ENCODE results near the gene CCDC181.

The CCDC181 gene

GRCh38 chr1:169456029-169456428 lies 28.8 kb upstream of the CCDC181 start:
- Histone ChIP-seq H3K4ac (ENCODE audit: low read depth in 1 of 2, low read length in 2 of 2) (no peak overlapping the region), H3K18ac (ENCODE audit: low read depth in 1 of 2, low read length in 2 of 2) (no peak overlapping the region), H2AFZ (ENCODE audit: low read depth, low read length) (no peak overlapping the region), H3K9ac (ENCODE audit: low read length) (no peak overlapping the region), H4K8ac (ENCODE audit: low read length) (no peak overlapping the region), H3K36me3 (ENCODE audit: control insufficient read depth in 1 of 2, insufficient read depth in 2 of 2, low read depth in 1 of 2, low read length in 2 of 2) (no peaks in the 10 kb centered on the region), H4K91ac (ENCODE audit: low read length) (no peak overlapping the region), H3K27me3 (ENCODE audit: control insufficient read depth in 1 of 2, insufficient read depth in 1 of 2, low read length in 2 of 2) (no peaks in the 10 kb centered on the region), H2BK15ac (ENCODE audit: low read depth, poor library complexity, severe bottlenecking) (no peak overlapping the region), H3K9me3 (ENCODE audit: control insufficient read depth, low read length) (peaks cover 20% of the 10 kb centered on the region), H2AK5ac (ENCODE audit: low read length, severe bottlenecking) (no peak overlapping the region), H2BK120ac (ENCODE audit: low read depth, low read length) (no peak overlapping the region), H3K23ac (ENCODE audit: low read length in 2 of 2) (no peak overlapping the region), H3K4me2 (ENCODE audit: low read length, poor library complexity, severe bottlenecking) (no peak overlapping the region), H3K4me1 (ENCODE audit: control insufficient read depth, insufficient read depth, low read depth, low read length) (no peaks in the 10 kb centered on the region), H3K14ac (ENCODE audit: low read length in 2 of 2) (no peak overlapping the region), H3K4me3 (ENCODE audit: insufficient read depth in 1 of 2, low read depth in 1 of 2, low read length in 2 of 2) (no peak overlapping the region), H2BK12ac (ENCODE audit: low read length in 2 of 2) (no peak overlapping the region), H3K79me1 (replicated peaks; ENCODE audit: low read length, poor library complexity, severe bottlenecking) (no peaks in the 10 kb centered on the region), H2BK5ac (ENCODE audit: low read depth, low read length, poor library complexity, severe bottlenecking) (no peak overlapping the region), H3K27ac (ENCODE audit: low read length, poor library complexity, severe bottlenecking) (no peak overlapping the region)
- WGBS: no CpG with 5 or more reads among the region's 2 CpGs
- no peak for DNase-seq

GRCh38 chr1:169452921-169453320 lies 25.6 kb upstream of the CCDC181 start:
- Histone ChIP-seq H3K4me2 (ENCODE audit: low read length, poor library complexity, severe bottlenecking) (no peak overlapping the region), H3K23ac (ENCODE audit: low read length in 2 of 2) (no peak overlapping the region), H3K14ac (ENCODE audit: low read length in 2 of 2) (no peak overlapping the region), H3K9me3 (ENCODE audit: control insufficient read depth, low read length) (peaks cover 20% of the 10 kb centered on the region), H2BK12ac (ENCODE audit: low read length in 2 of 2) (no peak overlapping the region), H4K91ac (ENCODE audit: low read length) (no peak overlapping the region), H2BK120ac (ENCODE audit: low read depth, low read length) (no peak overlapping the region), H3K79me1 (replicated peaks; ENCODE audit: low read length, poor library complexity, severe bottlenecking) (no peaks in the 10 kb centered on the region), H3K27me3 (ENCODE audit: control insufficient read depth in 1 of 2, insufficient read depth in 1 of 2, low read length in 2 of 2) (no peaks in the 10 kb centered on the region), H3K4me3 (ENCODE audit: insufficient read depth in 1 of 2, low read depth in 1 of 2, low read length in 2 of 2) (no peak overlapping the region), H3K18ac (ENCODE audit: low read depth in 1 of 2, low read length in 2 of 2) (no peak overlapping the region), H3K4ac (ENCODE audit: low read depth in 1 of 2, low read length in 2 of 2) (no peak overlapping the region), H3K36me3 (ENCODE audit: control insufficient read depth in 1 of 2, insufficient read depth in 2 of 2, low read depth in 1 of 2, low read length in 2 of 2) (no peaks in the 10 kb centered on the region), H3K9ac (ENCODE audit: low read length) (no peak overlapping the region), H4K8ac (ENCODE audit: low read length) (no peak overlapping the region), H3K4me1 (ENCODE audit: control insufficient read depth, insufficient read depth, low read depth, low read length) (no peaks in the 10 kb centered on the region), H2AK5ac (ENCODE audit: low read length, severe bottlenecking) (no peak overlapping the region), H3K27ac (ENCODE audit: low read length, poor library complexity, severe bottlenecking) (no peak overlapping the region), H2BK15ac (ENCODE audit: low read depth, poor library complexity, severe bottlenecking) (no peak overlapping the region), H2BK5ac (ENCODE audit: low read depth, low read length, poor library complexity, severe bottlenecking) (no peak overlapping the region), H2AFZ (ENCODE audit: low read depth, low read length) (no peak overlapping the region)
- no CpG with 5 or more reads among the region's 2 CpGs for WGBS
- DNase-seq: no peak

GRCh38 chr1:169451218-169451824 lies 24.0 kb upstream of the CCDC181 start:
- Histone ChIP-seq H2BK5ac (ENCODE audit: low read depth, low read length, poor library complexity, severe bottlenecking) (no peak overlapping the region), H3K9ac (ENCODE audit: low read length) (no peak overlapping the region), H3K4me3 (ENCODE audit: insufficient read depth in 1 of 2, low read depth in 1 of 2, low read length in 2 of 2) (no peak overlapping the region), H3K23ac (ENCODE audit: low read length in 2 of 2) (no peak overlapping the region), H3K4me1 (ENCODE audit: control insufficient read depth, insufficient read depth, low read depth, low read length) (no peaks in the 10 kb centered on the region), H2AFZ (ENCODE audit: low read depth, low read length) (no peak overlapping the region), H3K9me3 (ENCODE audit: control insufficient read depth, low read length) (peaks cover 4% of the 10 kb centered on the region), H3K27ac (ENCODE audit: low read length, poor library complexity, severe bottlenecking) (no peak overlapping the region), H2BK120ac (ENCODE audit: low read depth, low read length) (no peak overlapping the region), H3K4ac (ENCODE audit: low read depth in 1 of 2, low read length in 2 of 2) (no peak overlapping the region), H3K4me2 (ENCODE audit: low read length, poor library complexity, severe bottlenecking) (no peak overlapping the region), H2AK5ac (ENCODE audit: low read length, severe bottlenecking) (no peak overlapping the region), H3K27me3 (ENCODE audit: control insufficient read depth in 1 of 2, insufficient read depth in 1 of 2, low read length in 2 of 2) (no peaks in the 10 kb centered on the region), H4K8ac (ENCODE audit: low read length) (no peak overlapping the region), H4K91ac (ENCODE audit: low read length) (no peak overlapping the region), H3K18ac (ENCODE audit: low read depth in 1 of 2, low read length in 2 of 2) (no peak overlapping the region), H2BK15ac (ENCODE audit: low read depth, poor library complexity, severe bottlenecking) (no peak overlapping the region), H3K14ac (ENCODE audit: low read length in 2 of 2) (no peak overlapping the region), H3K36me3 (ENCODE audit: control insufficient read depth in 1 of 2, insufficient read depth in 2 of 2, low read depth in 1 of 2, low read length in 2 of 2) (no peaks in the 10 kb centered on the region), H2BK12ac (ENCODE audit: low read length in 2 of 2) (no peak overlapping the region), H3K79me1 (replicated peaks; ENCODE audit: low read length, poor library complexity, severe bottlenecking) (no peaks in the 10 kb centered on the region)
- WGBS: 95% methylated on average over 1 of the region's 1 CpG
- no peak for DNase-seq

GRCh38 chr1:169443923-169444322 lies 16.6 kb upstream of the CCDC181 start:
- DNase-seq: no peak
- H4K8ac ChIP-seq (ENCODE audit: low read length): no peak overlapping the region
- no peak overlapping the region for H2BK5ac ChIP-seq (ENCODE audit: low read depth, low read length, poor library complexity, severe bottlenecking)
- WGBS: 89% methylated on average over 2 of the region's 3 CpGs
- no peak overlapping the region for H2BK120ac ChIP-seq (ENCODE audit: low read depth, low read length)
- H3K27me3 ChIP-seq (ENCODE audit: control insufficient read depth in 1 of 2, insufficient read depth in 1 of 2, low read length in 2 of 2): no peaks in the 10 kb centered on the region
- no peak overlapping the region for H3K9ac ChIP-seq (ENCODE audit: low read length)
- no peak overlapping the region for H3K23ac ChIP-seq (ENCODE audit: low read length in 2 of 2)
- H3K18ac ChIP-seq (ENCODE audit: low read depth in 1 of 2, low read length in 2 of 2): no peak overlapping the region
- H3K79me1 ChIP-seq (replicated peaks; ENCODE audit: low read length, poor library complexity, severe bottlenecking): no peaks in the 10 kb centered on the region
- no peaks in the 10 kb centered on the region for H3K36me3 ChIP-seq (ENCODE audit: control insufficient read depth in 1 of 2, insufficient read depth in 2 of 2, low read depth in 1 of 2, low read length in 2 of 2)
- H2BK12ac ChIP-seq (ENCODE audit: low read length in 2 of 2): no peak overlapping the region
- no peak overlapping the region for H2AK5ac ChIP-seq (ENCODE audit: low read length, severe bottlenecking)
- H3K27ac ChIP-seq (ENCODE audit: low read length, poor library complexity, severe bottlenecking): no peak overlapping the region
- H2BK15ac ChIP-seq (ENCODE audit: low read depth, poor library complexity, severe bottlenecking): no peak overlapping the region
- H4K91ac ChIP-seq (ENCODE audit: low read length): no peak overlapping the region
- no peak overlapping the region for H3K14ac ChIP-seq (ENCODE audit: low read length in 2 of 2)
- H3K4me1 ChIP-seq (ENCODE audit: control insufficient read depth, insufficient read depth, low read depth, low read length): no peaks in the 10 kb centered on the region
- no peak overlapping the region for H2AFZ ChIP-seq (ENCODE audit: low read depth, low read length)
- no peak overlapping the region for H3K4me3 ChIP-seq (ENCODE audit: insufficient read depth in 1 of 2, low read depth in 1 of 2, low read length in 2 of 2)
- H3K4ac ChIP-seq (ENCODE audit: low read depth in 1 of 2, low read length in 2 of 2): no peak overlapping the region
- H3K9me3 ChIP-seq (ENCODE audit: control insufficient read depth, low read length): no peaks in the 10 kb centered on the region
- H3K4me2 ChIP-seq (ENCODE audit: low read length, poor library complexity, severe bottlenecking): no peak overlapping the region

Data from mesenchymal stem cell (in vitro differentiated cells and primary cell).